Measurements from ENCODE around the gene RAX2.
"Not testable (repeated sequence)": the region's sequence is repeated elsewhere in the genome, so short reads cannot be mapped to it uniquely, and the experiment has no call there.

RAX2 gene

DNA sequence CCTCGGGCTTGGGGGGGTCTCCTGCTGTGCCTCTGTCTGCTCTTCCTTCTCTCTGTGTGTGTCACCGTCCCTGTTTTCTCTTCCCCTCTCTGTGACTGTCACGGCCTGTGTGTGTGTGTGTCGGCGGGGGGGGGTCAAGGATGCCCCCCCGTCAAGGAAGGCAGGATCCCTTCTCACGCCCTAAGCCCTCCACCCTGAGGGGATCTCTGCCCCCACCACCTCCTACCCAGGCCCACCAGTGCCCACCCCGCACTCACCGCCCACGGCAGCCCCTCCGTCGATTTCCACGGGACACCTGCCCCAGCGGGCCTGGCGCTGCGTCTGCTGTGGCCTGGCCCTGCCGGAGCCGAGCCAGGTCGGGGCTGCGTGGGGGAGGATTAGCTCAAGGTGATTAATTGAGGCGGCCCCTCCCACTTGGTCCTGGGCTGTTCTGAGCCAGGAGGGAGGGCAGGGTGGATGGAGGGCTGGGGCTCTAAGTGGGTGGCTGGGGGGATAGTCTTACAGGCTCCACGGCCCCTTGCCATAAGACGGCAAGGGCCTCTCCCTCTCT, at the start of gene RAX2:
RAX2 (minus strand) TSS at position 323 of the 550 bp plus-strand sequence. CDS start 486 bp downstream, outside the sequence.
- DNase-seq, result no peak

- no peak for DNase-seq
Observed at GRCh38 chr19:3821156-3821555, 49.1 kb upstream of the RAX2 start.

- no peak for DNase-seq
Observed at GRCh38 chr19:3819989-3820388, 48.0 kb upstream of the RAX2 start.

DNA sequence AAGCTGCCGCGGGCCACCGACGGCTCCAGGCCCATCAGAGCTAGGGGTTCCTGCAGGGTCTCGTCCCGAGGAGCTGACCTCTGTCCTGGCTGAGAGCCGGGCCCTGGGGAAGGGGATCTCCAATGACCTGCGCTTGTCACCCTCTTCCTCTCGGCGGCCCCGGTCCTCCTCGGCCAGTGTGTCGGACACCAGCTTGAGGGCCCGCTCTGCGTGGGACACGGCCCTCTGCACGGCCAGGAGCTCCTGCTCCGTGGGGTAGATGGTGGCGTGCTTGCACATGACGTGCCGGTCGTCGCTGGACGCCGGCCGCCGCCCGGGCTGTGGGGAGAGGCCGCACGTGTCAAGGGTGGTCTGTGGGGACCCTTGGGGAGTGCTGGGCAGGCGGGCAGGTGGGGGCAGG, 46.9 kb upstream of the RAX2 start:
- no peak for DNase-seq

GRCh38 chr19:3818466-3818865, 46.4 kb upstream of the RAX2 start:
- peak; percentile 42 to 52 for DNase-seq

DNA sequence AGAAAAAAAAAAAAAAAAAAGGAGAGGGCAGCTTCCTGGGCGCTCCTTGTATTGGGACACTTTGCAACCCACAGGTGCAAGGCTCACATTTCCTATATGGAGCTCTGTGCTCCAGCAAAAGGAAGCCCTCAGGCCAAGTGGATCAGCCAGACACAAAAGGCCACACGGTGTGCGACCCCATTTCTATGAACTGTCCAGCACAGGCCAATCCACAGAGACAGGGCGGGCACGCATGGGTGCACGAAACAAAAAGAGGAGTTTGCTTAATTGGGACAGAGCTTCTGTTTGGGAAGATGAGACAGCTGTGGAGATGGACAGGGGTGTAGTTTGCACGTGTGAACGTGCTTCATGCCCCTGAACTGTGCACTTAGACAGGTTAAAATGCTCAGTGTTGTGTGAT, 45.7 kb upstream of the RAX2 start:
- DNase-seq, result no peak

- no peak for DNase-seq
Observed at GRCh38 chr19:3816566-3817218, 44.7 kb upstream of the RAX2 start.

DNA sequence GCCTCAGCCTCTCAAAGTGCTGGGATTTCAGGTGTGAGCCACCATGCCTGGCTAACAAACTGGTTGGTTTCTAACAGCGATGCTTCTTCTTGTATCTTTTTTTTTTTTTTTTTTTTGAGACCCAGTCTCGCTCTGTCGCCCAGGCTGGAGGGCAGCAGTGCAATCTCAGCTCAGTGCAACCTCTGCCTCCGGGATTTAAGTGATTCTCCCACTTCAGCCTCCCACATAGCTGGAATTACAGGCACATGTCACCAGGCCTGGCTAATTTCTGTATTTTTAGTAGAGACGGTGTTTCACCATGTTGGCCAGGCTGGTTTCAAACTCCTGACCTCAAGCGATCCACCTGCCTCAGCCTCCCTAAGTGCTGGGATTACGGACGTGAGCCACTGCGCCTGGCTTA, 44.1 kb upstream of the RAX2 start:
- not testable (repeated sequence) for DNase-seq

- DNase-seq, result no peak
Observed at GRCh38 chr19:3814648-3815047, 42.6 kb upstream of the RAX2 start.

- DNase-seq, result peak in 1 of 2 donors; percentile 43
Observed at GRCh38 chr19:3813473-3814392, 41.7 kb upstream of the RAX2 start.

- no peak for DNase-seq
Observed at GRCh38 chr19:3810708-3811355, 38.8 kb upstream of the RAX2 start.

GRCh38 chr19:3809881-3810707, 38.1 kb upstream of the RAX2 start:
- DNase-seq, result peak in 1 of 2 donors; percentile 45

GRCh38 chr19:3808420-3809143, 36.6 kb upstream of the RAX2 start:
- no peak for DNase-seq

DNA sequence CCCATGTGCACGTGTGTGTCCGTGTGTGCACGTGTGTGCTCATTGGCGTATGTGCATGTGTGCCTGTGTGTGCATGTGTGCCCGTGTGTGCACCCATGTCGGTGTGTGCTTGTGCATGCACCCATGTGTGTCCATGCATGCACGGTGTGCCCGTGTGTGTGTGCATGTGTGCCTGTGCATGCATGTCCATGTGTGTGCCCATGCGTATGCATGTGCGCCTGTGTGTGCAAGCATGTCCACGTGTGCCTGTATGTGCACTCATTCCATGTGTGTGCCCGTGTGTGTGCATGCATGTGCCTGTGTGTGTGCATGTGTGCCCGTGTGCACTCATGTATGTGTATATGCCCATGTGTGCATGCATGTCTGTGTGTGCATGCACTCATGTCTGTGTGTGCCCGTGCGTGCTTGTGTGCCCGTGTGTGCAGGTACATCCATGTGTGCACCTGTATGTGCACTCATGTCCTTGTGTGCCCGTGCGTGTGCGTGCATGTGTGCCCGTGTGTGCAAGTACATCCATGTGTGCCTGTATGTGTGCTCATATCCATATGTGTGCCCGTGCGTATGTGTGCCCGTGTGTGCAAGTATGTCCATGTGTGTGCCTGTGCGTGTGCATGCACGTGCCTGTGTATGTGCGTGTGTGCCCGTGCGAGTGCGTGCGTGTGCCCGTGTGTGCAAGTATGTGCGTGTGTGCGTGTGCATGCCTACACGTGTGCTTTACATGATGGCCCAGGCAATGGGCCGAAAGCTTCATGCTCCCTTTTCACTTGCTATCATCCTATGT, 35.7 kb upstream of the RAX2 start:
- no peak for DNase-seq

DNA sequence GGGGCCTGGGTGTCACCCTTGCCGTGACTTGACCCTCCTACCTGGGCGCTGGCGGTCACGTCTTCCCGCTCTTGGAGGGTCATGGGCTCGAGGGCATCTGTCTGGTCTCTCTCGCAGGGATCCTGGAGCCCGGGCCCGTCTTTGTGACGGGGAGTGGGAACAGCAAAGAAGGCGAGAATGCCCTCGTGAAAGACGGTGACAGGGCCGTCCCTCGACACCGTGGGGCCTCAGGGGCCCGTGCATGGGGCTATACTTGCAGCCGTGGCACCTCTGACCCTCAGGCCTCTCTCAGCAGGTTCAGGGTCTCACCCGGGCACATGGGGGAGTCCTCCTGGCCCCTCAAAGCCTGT, 35.1 kb upstream of the RAX2 start:
- DNase-seq, result no peak

GRCh38 chr19:3805859-3806258, 33.8 kb upstream of the RAX2 start:
- no peak for DNase-seq

DNA sequence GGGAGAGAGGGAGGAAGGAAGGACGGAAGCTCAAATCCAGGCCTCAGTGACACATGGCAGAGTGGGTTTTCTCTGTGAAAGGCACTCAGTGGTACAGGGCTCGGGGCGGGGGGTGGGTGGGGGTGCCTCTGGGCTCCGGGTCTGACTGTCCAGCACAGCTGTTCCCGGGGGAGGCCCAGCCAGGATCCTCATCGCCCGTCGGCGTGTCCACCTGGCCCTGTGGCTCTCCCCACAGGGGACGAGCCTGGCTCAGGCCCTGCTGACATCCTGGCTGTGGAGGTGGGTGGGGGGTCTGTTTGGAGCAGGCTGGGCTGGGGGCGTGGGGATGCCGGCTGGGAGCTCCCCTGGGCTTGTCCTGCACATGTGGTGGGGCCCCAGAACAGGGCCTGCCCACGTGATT, 32.4 kb upstream of the RAX2 start:
- DNase-seq, result no peak

DNA sequence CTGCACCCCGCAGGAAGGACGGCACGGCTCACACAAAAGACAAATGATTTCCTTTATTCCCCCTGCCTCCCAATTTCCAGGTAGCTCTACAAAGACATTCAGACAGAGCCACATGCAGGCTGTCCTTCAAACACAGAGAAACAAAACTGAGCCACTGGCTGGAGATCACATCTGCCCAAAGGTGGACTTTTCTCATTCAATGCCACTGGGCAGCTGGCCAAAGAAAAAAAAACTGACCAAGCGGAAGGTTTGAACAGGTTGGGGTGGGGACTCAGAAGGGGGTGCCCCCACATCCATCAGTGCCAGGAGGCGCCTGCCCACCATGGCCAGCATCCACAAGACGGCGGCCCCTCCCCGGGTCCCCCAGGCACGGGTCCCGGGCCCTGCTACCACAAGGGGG, 32.0 kb upstream of the RAX2 start:
- no peak for DNase-seq

- DNase-seq, result no peak
Observed at GRCh38 chr19:3803114-3803888, 31.3 kb upstream of the RAX2 start.

DNA sequence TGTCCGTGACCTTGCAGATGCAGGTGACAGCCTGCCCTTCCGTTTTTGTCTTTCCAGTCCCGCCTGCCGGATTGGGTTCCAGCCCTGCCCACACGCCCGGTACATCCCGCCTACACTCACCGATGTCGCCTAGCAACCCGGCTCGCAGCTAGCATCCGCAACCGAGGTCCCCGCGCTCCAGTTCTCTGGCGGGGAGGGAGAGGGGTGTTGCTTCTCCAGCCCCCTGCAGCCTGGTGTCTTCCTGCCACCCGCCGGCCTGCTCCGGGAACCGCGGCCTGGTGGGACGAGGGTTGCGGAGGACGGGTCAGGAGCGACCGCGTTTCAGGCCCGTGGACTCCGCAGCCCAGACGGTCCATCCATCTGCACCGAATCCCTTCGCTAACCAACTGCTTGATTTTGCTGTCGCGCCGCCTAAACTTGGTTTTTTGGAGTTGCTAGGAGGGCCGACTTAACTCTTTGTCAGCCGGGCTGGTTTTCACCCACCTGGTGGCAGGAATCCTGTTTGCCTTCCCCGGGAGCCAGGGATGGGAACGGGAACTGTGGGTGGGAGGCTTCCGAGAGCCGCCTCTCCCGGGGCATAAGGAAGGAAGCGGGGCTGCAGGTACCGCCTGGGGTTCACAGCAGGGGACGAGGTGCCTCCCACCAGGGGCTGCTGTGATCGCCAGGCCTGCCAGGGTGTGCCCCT, 29.5 kb upstream of the RAX2 start:
- peak; percentile 64 to 65 for DNase-seq

All from CD4-positive, alpha-beta T cell treated with Interleukin-4 for 1 hour (primary cell).